ENCODE measurements around the gene BMP7.

Gene BMP7

DNA sequence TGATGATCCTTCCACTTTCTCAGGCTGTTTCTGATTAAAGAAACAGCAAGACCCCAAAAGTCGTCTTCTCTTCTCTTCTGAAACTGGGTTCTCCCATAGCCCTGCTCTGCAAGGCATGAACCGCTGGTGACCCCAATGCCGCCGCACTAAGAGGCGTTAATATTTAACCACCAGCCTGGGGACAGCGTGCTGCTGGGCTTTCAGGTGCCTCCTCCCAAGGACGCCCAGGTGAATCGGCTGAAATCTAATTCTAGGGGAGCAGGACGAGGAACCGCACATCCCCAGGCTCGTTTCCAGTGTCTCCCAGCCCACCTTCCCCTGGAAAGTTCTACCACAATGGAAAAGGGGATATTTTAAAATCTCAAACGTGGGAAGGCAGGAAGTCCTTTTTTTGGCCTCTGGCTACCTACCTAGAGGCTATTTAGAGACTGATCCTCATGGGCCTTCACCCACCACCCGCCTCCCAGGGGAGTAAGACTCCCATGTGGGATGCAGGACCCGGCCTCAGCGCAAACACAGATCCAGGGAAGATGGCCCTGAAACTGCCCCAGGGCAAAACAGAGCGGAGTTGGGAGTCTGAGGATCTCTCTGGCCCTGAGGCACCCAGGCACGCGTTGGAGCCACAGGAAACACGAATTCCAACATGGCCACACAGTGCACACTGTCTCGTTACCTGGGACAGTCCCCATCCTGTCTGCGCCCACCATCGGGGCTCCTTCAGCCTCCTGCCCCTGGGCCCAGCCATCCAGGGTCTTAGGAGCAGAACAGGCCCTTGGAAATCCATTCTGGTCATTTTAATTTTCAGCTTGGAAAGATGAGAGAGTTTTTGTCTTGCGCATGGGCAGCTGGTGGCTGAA is 56.2 kb downstream of the BMP7 start:
- no peaks in the 10 kb centered on the region for H3K27me3 ChIP-seq (ENCODE audit: control insufficient read depth in 1 of 2, insufficient read depth in 2 of 2, low read length in 2 of 2)
- peaks cover 3 to 8% of the 10 kb centered on the region in 2 donors for H3K9me3 ChIP-seq (ENCODE audit: control insufficient read depth in 2 of 2, low read length in 2 of 2)
- H3K36me3 ChIP-seq (ENCODE audit: control insufficient read depth in 2 of 2, insufficient read depth in 2 of 2, low read length in 2 of 2), result no peaks in the 10 kb centered on the region
- H3K4me3 ChIP-seq (ENCODE audit: low read length in 2 of 2), result no peak overlapping the region
- H3K9ac ChIP-seq (ENCODE audit: low read length in 2 of 2), result no peak overlapping the region
- peaks cover 14% of the 10 kb centered on the region for H3K4me1 ChIP-seq (ENCODE audit: control insufficient read depth, insufficient read depth, low read length)
- H3K27ac ChIP-seq (ENCODE audit: low read length), result no peak overlapping the region

- Histone ChIP-seq H3K9me3 (ENCODE audit: control insufficient read depth in 2 of 2, low read length in 2 of 2) (peaks cover 3 to 8% of the 10 kb centered on the region in 2 donors), H3K27me3 (ENCODE audit: control insufficient read depth in 1 of 2, insufficient read depth in 2 of 2, low read length in 2 of 2) (no peaks in the 10 kb centered on the region), H3K36me3 (ENCODE audit: control insufficient read depth in 2 of 2, insufficient read depth in 2 of 2, low read length in 2 of 2) (no peaks in the 10 kb centered on the region), H3K9ac (ENCODE audit: low read length in 2 of 2) (no peak overlapping the region), H3K27ac (ENCODE audit: low read length) (no peak overlapping the region), H3K4me3 (ENCODE audit: low read length in 2 of 2) (no peak overlapping the region), H3K4me1 (ENCODE audit: control insufficient read depth, insufficient read depth, low read length) (peaks cover 14% of the 10 kb centered on the region)
Measured at GRCh38 chr20:57209413-57209812, 57.0 kb downstream of the BMP7 start.

GRCh38 chr20:57208198-57208597 is 58.2 kb downstream of the BMP7 start:
- peaks cover 3 to 8% of the 10 kb centered on the region in 2 donors for H3K9me3 ChIP-seq (ENCODE audit: control insufficient read depth in 2 of 2, low read length in 2 of 2)
- H3K27ac ChIP-seq (ENCODE audit: low read length), result no peak overlapping the region
- no peaks in the 10 kb centered on the region for H3K27me3 ChIP-seq (ENCODE audit: control insufficient read depth in 1 of 2, insufficient read depth in 2 of 2, low read length in 2 of 2)
- H3K36me3 ChIP-seq (ENCODE audit: control insufficient read depth in 2 of 2, insufficient read depth in 2 of 2, low read length in 2 of 2), result no peaks in the 10 kb centered on the region
- H3K9ac ChIP-seq (ENCODE audit: low read length in 2 of 2), result no peak overlapping the region
- H3K4me1 ChIP-seq (ENCODE audit: control insufficient read depth, insufficient read depth, low read length), result peaks cover 14% of the 10 kb centered on the region
- H3K4me3 ChIP-seq (ENCODE audit: low read length in 2 of 2), result no peak overlapping the region

GRCh38 chr20:57207251-57207650 is 59.2 kb downstream of the BMP7 start:
- H3K27ac ChIP-seq (ENCODE audit: low read length), result no peak overlapping the region
- peaks cover 6% of the 10 kb centered on the region for H3K4me1 ChIP-seq (ENCODE audit: control insufficient read depth, insufficient read depth, low read length)
- H3K27me3 ChIP-seq (ENCODE audit: control insufficient read depth in 1 of 2, insufficient read depth in 2 of 2, low read length in 2 of 2), result peaks cover 0 to 2% of the 10 kb centered on the region in 2 donors
- H3K36me3 ChIP-seq (ENCODE audit: control insufficient read depth in 2 of 2, insufficient read depth in 2 of 2, low read length in 2 of 2), result no peaks in the 10 kb centered on the region
- H3K4me3 ChIP-seq (ENCODE audit: low read length in 2 of 2), result no peak overlapping the region
- no peak overlapping the region for H3K9ac ChIP-seq (ENCODE audit: low read length in 2 of 2)
- peaks cover 3 to 8% of the 10 kb centered on the region in 2 donors for H3K9me3 ChIP-seq (ENCODE audit: control insufficient read depth in 2 of 2, low read length in 2 of 2)

GRCh38 chr20:57205606-57206219 is 60.7 kb downstream of the BMP7 start:
- H3K9ac ChIP-seq (ENCODE audit: low read length in 2 of 2), result no peak overlapping the region
- H3K4me3 ChIP-seq (ENCODE audit: low read length in 2 of 2), result no peak overlapping the region
- no peak overlapping the region for H3K27ac ChIP-seq (ENCODE audit: low read length)
- H3K9me3 ChIP-seq (ENCODE audit: control insufficient read depth in 2 of 2, low read length in 2 of 2), result peaks cover 3 to 8% of the 10 kb centered on the region in 2 donors
- H3K4me1 ChIP-seq (ENCODE audit: control insufficient read depth, insufficient read depth, low read length), result no peaks in the 10 kb centered on the region
- H3K27me3 ChIP-seq (ENCODE audit: control insufficient read depth in 1 of 2, insufficient read depth in 2 of 2, low read length in 2 of 2), result peaks cover 0 to 2% of the 10 kb centered on the region in 2 donors
- H3K36me3 ChIP-seq (ENCODE audit: control insufficient read depth in 2 of 2, insufficient read depth in 2 of 2, low read length in 2 of 2), result no peaks in the 10 kb centered on the region

- no peaks in the 10 kb centered on the region for H3K4me1 ChIP-seq (ENCODE audit: control insufficient read depth, insufficient read depth, low read length)
- peaks cover 3 to 8% of the 10 kb centered on the region in 2 donors for H3K9me3 ChIP-seq (ENCODE audit: control insufficient read depth in 2 of 2, low read length in 2 of 2)
- H3K27me3 ChIP-seq (ENCODE audit: control insufficient read depth in 1 of 2, insufficient read depth in 2 of 2, low read length in 2 of 2), result peaks cover 4 to 5% of the 10 kb centered on the region in 2 donors
- no peak overlapping the region for H3K9ac ChIP-seq (ENCODE audit: low read length in 2 of 2)
- H3K27ac ChIP-seq (ENCODE audit: low read length), result no peak overlapping the region
- H3K36me3 ChIP-seq (ENCODE audit: control insufficient read depth in 2 of 2, insufficient read depth in 2 of 2, low read length in 2 of 2), result no peaks in the 10 kb centered on the region
- no peak overlapping the region for H3K4me3 ChIP-seq (ENCODE audit: low read length in 2 of 2)
Measured at GRCh38 chr20:57203986-57204385, 62.5 kb downstream of the BMP7 start.

DNA sequence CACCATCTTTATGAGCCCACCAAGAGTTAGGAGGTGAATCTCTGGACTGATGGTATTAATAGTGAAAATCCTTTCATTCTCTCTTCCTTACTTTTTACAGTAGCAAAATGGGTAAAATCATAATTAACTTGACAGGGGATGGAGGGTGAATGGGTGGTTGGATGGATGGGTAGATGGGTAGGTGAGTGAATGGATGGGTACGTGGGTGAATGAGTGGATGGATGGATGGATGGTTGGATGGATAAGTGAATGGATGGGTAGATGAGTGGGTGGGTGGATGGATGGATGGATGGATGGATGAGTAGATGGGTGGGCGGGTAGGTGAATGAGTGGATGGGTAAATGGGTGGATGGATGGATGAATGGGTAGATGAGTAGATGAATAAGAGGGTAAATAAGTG is 63.2 kb downstream of the BMP7 start:
- Histone ChIP-seq H3K9ac (ENCODE audit: low read length in 2 of 2) (no peak overlapping the region), H3K36me3 (ENCODE audit: control insufficient read depth in 2 of 2, insufficient read depth in 2 of 2, low read length in 2 of 2) (no peaks in the 10 kb centered on the region), H3K4me1 (ENCODE audit: control insufficient read depth, insufficient read depth, low read length) (no peaks in the 10 kb centered on the region), H3K27me3 (ENCODE audit: control insufficient read depth in 1 of 2, insufficient read depth in 2 of 2, low read length in 2 of 2) (peaks cover 10% of the 10 kb centered on the region in 2 donors), H3K4me3 (ENCODE audit: low read length in 2 of 2) (no peak overlapping the region), H3K9me3 (ENCODE audit: control insufficient read depth in 2 of 2, low read length in 2 of 2) (peaks cover 3 to 8% of the 10 kb centered on the region in 2 donors), H3K27ac (ENCODE audit: low read length) (no peak overlapping the region)

DNA sequence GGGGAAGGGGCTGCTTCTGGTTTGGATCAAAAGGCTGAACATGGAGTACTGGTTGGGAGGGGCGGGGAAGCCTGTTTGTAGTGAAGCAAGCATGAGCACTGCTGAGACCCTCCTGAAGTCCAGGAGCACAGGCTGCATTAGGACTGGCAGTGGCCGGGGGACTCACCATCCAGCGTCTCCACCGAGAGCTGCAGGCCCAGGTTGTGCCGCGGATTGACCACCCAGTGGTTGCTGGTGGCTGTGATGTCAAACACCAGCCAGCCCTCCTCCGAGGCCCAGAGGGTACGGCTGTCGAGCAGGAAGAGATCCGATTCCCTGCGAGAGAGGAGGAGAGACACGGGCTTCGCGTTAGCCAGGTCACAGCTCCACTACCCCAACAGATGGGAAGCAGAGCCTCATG is 64.1 kb downstream of the BMP7 start:
- Histone ChIP-seq H3K9me3 (ENCODE audit: control insufficient read depth in 2 of 2, low read length in 2 of 2) (peaks cover 3 to 6% of the 10 kb centered on the region in 2 donors), H3K4me1 (ENCODE audit: control insufficient read depth, insufficient read depth, low read length) (no peaks in the 10 kb centered on the region), H3K4me3 (ENCODE audit: low read length in 2 of 2) (no peak overlapping the region), H3K9ac (ENCODE audit: low read length in 2 of 2) (no peak overlapping the region), H3K36me3 (ENCODE audit: control insufficient read depth in 2 of 2, insufficient read depth in 2 of 2, low read length in 2 of 2) (no peaks in the 10 kb centered on the region), H3K27ac (ENCODE audit: low read length) (no peak overlapping the region), H3K27me3 (ENCODE audit: control insufficient read depth in 1 of 2, insufficient read depth in 2 of 2, low read length in 2 of 2) (peaks cover 10 to 15% of the 10 kb centered on the region in 2 donors)

- Histone ChIP-seq H3K4me3 (ENCODE audit: low read length in 2 of 2) (no peak overlapping the region), H3K4me1 (ENCODE audit: control insufficient read depth, insufficient read depth, low read length) (no peaks in the 10 kb centered on the region), H3K9me3 (ENCODE audit: control insufficient read depth in 2 of 2, low read length in 2 of 2) (no peaks in the 10 kb centered on the region), H3K27me3 (ENCODE audit: control insufficient read depth in 1 of 2, insufficient read depth in 2 of 2, low read length in 2 of 2) (peaks cover 10 to 20% of the 10 kb centered on the region in 2 donors), H3K36me3 (ENCODE audit: control insufficient read depth in 2 of 2, insufficient read depth in 2 of 2, low read length in 2 of 2) (no peaks in the 10 kb centered on the region), H3K27ac (ENCODE audit: low read length) (no peak overlapping the region), H3K9ac (ENCODE audit: low read length in 2 of 2) (no peak overlapping the region)
Measured at GRCh38 chr20:57200882-57201695, 65.4 kb downstream of the BMP7 start.

- Histone ChIP-seq H3K9me3 (ENCODE audit: control insufficient read depth in 2 of 2, low read length in 2 of 2) (no peaks in the 10 kb centered on the region), H3K36me3 (ENCODE audit: control insufficient read depth in 2 of 2, insufficient read depth in 2 of 2, low read length in 2 of 2) (no peaks in the 10 kb centered on the region), H3K4me3 (ENCODE audit: low read length in 2 of 2) (no peak overlapping the region), H3K27ac (ENCODE audit: low read length) (no peak overlapping the region), H3K4me1 (ENCODE audit: control insufficient read depth, insufficient read depth, low read length) (no peaks in the 10 kb centered on the region), H3K9ac (ENCODE audit: low read length in 2 of 2) (no peak overlapping the region), H3K27me3 (ENCODE audit: control insufficient read depth in 1 of 2, insufficient read depth in 2 of 2, low read length in 2 of 2) (peaks cover 10 to 21% of the 10 kb centered on the region in 2 donors)
Measured at GRCh38 chr20:57199656-57200405, 66.6 kb downstream of the BMP7 start.
